ENCODE results near the gene SEMG2. TPM values are rescaled to one million over a fixed set of nuclear protein-coding genes. Genes with fewer than 3 reads are reported as not detected.

SEMG2 gene
- polyA plus RNA-seq, 1 of the 3 experiments (the other 2 are of a cell fraction): not detected

GRCh38 chr20:45251884-45252560 lies 30.8 kb downstream of the SEMG2 start:
- no peak overlapping the region for H3K9ac ChIP-seq
- no peaks in the 10 kb centered on the region for H4K20me1 ChIP-seq (ENCODE audit: insufficient read depth)
- POLR2A ChIA-PET: no interaction called here
- H3K27ac ChIP-seq (ENCODE audit: low read depth in 2 of 2, low read length in 1 of 2): no peak overlapping the region
- no peak overlapping the region for H2AFZ ChIP-seq (ENCODE audit: low read depth)
- TF ChIP-seq FOSL2 (IDR thresholded peaks at IDR 0.05; ENCODE audit: borderline replicate concordance, low read depth) (no peak), MXI1 (IDR thresholded peaks at IDR 0.05; ENCODE audit: low read depth, low read length) (no peak), PBX3 (IDR thresholded peaks at IDR 0.05) (no peak), ELF1 (IDR thresholded peaks at IDR 0.05) (no peak), GATA2 (CRISPR knock-in tag; IDR thresholded peaks at IDR 0.05) (no peak), RAD21 (IDR thresholded peaks at IDR 0.05; ENCODE audit: low read length) (no peak), TAF1 (IDR thresholded peaks at IDR 0.05; ENCODE audit: borderline replicate concordance, low read depth, low read length) (no peak), RXRA (IDR thresholded peaks at IDR 0.05; ENCODE audit: borderline replicate concordance, low read depth) (no peak), TEAD4 (IDR thresholded peaks at IDR 0.05; ENCODE audit: borderline replicate concordance, insufficient read depth) (no peak), JUND (IDR thresholded peaks at IDR 0.05) (no peak), REST (IDR thresholded peaks at IDR 0.05; ENCODE audit: low read depth, low read length) (no peak), MAX (IDR thresholded peaks at IDR 0.05; ENCODE audit: low read depth) (no peak)
- no peaks in the 10 kb centered on the region for H3K4me1 ChIP-seq (ENCODE audit: control insufficient read depth in 1 of 2, insufficient read depth in 2 of 2, low read depth in 1 of 2, low read length in 1 of 2)
- no peaks in the 10 kb centered on the region for H3K9me3 ChIP-seq
- H3F3A ChIP-seq (replicated peaks; ENCODE audit: insufficient read depth): no peaks in the 10 kb centered on the region
- H3K9me2 ChIP-seq: no peaks in the 10 kb centered on the region
- 6% methylated on average over 5 of the region's 5 CpGs for WGBS (ENCODE audit: low lambda C conversion rate)
- peaks cover 34% of the 10 kb centered on the region; the same call in 1 of the 2 replicates for H3K27me3 ChIP-seq (ENCODE audit: insufficient read depth)
- CTCF ChIA-PET: interaction anchor here (1.0 kb wide), 1 partner anchor 38 kb away, joined by 3 read pairs; no protein-coding TSS in a partner anchor
- DNase-seq: no peak
- no peaks in the 10 kb centered on the region for H3K36me3 ChIP-seq (replicated peaks in 1 of 2; ENCODE audit: control insufficient read depth in 1 of 2, insufficient read depth in 2 of 2, low read length in 1 of 2)
- no peaks in the 10 kb centered on the region for H3K79me2 ChIP-seq (ENCODE audit: insufficient read depth)
- H3K4me2 ChIP-seq: no peak overlapping the region
- no peak overlapping the region for H3K4me3 ChIP-seq (ENCODE audit: low read depth in 2 of 2, low read length in 1 of 2)

- WGBS (ENCODE audit: low lambda C conversion rate): 18% methylated on average over 4 of the region's 4 CpGs
Measured at GRCh38 chr20:45253261-45253660, 32.1 kb downstream of the SEMG2 start.

More at GRCh38 chr20:45253261-45253660, 32.1 kb downstream of the SEMG2 start:
- Histone ChIP-seq H4K20me1 (ENCODE audit: insufficient read depth) (no peaks in the 10 kb centered on the region), H3K4me3 (ENCODE audit: low read depth in 2 of 2, low read length in 1 of 2) (no peak overlapping the region), H3K4me1 (ENCODE audit: control insufficient read depth in 1 of 2, insufficient read depth in 2 of 2, low read depth in 1 of 2, low read length in 1 of 2) (no peaks in the 10 kb centered on the region), H3K4me2 (no peak overlapping the region), H3K9ac (no peak overlapping the region), H3K9me2 (no peaks in the 10 kb centered on the region), H3F3A (replicated peaks; ENCODE audit: insufficient read depth) (no peaks in the 10 kb centered on the region), H3K27ac (ENCODE audit: low read depth in 2 of 2, low read length in 1 of 2) (no peak overlapping the region), H3K36me3 (replicated peaks in 1 of 2; ENCODE audit: control insufficient read depth in 1 of 2, insufficient read depth in 2 of 2, low read length in 1 of 2) (no peaks in the 10 kb centered on the region), H3K9me3 (no peaks in the 10 kb centered on the region), H3K79me2 (ENCODE audit: insufficient read depth) (no peaks in the 10 kb centered on the region), H3K27me3 (ENCODE audit: insufficient read depth) (peaks cover 34% of the 10 kb centered on the region; the same call in 1 of the 2 replicates), H2AFZ (ENCODE audit: low read depth) (no peak overlapping the region)
- ChIA-PET CTCF (interaction anchor here (1.0 kb wide), 2 partner anchors 10 to 37 kb away, joined by 3 read pairs; no protein-coding TSS in a partner anchor), POLR2A (no interaction called here)
- TF ChIP-seq SMC3 (IDR thresholded peaks at IDR 0.05; ENCODE audit: low read depth, low read length) (no peak), MXI1 (IDR thresholded peaks at IDR 0.05; ENCODE audit: low read depth, low read length) (no peak), RFX5 (IDR thresholded peaks at IDR 0.05; ENCODE audit: low read length) (no peak), ZBTB33 (IDR thresholded peaks at IDR 0.05; ENCODE audit: borderline replicate concordance, low read depth) (no peak), TAF1 (IDR thresholded peaks at IDR 0.05; ENCODE audit: borderline replicate concordance, low read depth, low read length) (no peak), USF2 (IDR thresholded peaks at IDR 0.05; ENCODE audit: borderline replicate concordance, low read depth, low read length) (no peak), POLR2AphosphoS5 (IDR thresholded peaks at IDR 0.05; ENCODE audit: low read depth, low read length) (no peak)
- DNase-seq: no peak
